NCI-H1048 (cell line): ENCODE measurements around the gene RND3.

Experiments
- DNase-seq: peaks from one replicate; lab custom pipeline; 2025; lab: John Stamatoyannopoulos, UW

RND3 gene

GRCh38 chr2:150487537-150488429, at the start of gene RND3:
Gene RND3, minus strand, starts transcription at chr2:150487667. Its CDS starts 250 bp downstream, at chr2:150487417.
- DNase-seq, result peak; percentile 94

GRCh38 chr2:150535176-150535575, 47.7 kb upstream of the RND3 start:
- no peak for DNase-seq

- DNase-seq, result no peak
Observed at GRCh38 chr2:150532879-150533278, 45.4 kb upstream of the RND3 start.

- DNase-seq, result no peak
Observed at GRCh38 chr2:150532020-150532419, 44.6 kb upstream of the RND3 start.

GRCh38 chr2:150531591-150531990, 44.1 kb upstream of the RND3 start:
- no peak for DNase-seq

GRCh38 chr2:150530168-150530567, 42.7 kb upstream of the RND3 start:
- DNase-seq, result no peak

GRCh38 chr2:150528861-150529801, 41.7 kb upstream of the RND3 start:
- DNase-seq, result peak; percentile 78

- DNase-seq, result no peak
Observed at GRCh38 chr2:150526827-150527226, 39.4 kb upstream of the RND3 start.

GRCh38 chr2:150526006-150526405, 38.5 kb upstream of the RND3 start:
- no peak for DNase-seq

GRCh38 chr2:150522269-150522668, 34.8 kb upstream of the RND3 start:
- DNase-seq, result no peak

- DNase-seq, result no peak
Observed at GRCh38 chr2:150520887-150521664, 33.6 kb upstream of the RND3 start.

GRCh38 chr2:150520033-150520432, 32.6 kb upstream of the RND3 start:
- DNase-seq, result peak; percentile 49

GRCh38 chr2:150517951-150518680, 30.6 kb upstream of the RND3 start:
- DNase-seq, result no peak

GRCh38 chr2:150513647-150514046, 26.2 kb upstream of the RND3 start:
- no peak for DNase-seq

- DNase-seq, result no peak
Observed at GRCh38 chr2:150508497-150509137, 21.1 kb upstream of the RND3 start.

- no peak for DNase-seq
Observed at GRCh38 chr2:150507071-150507470, 19.6 kb upstream of the RND3 start.

- no peak for DNase-seq
Observed at GRCh38 chr2:150505178-150505577, 17.7 kb upstream of the RND3 start.

GRCh38 chr2:150495993-150496627, 8.6 kb upstream of the RND3 start:
- DNase-seq, result no peak

- DNase-seq, result no peak
Observed at GRCh38 chr2:150495001-150495400, 7.5 kb upstream of the RND3 start.

- no peak for DNase-seq
Observed at GRCh38 chr2:150494234-150494945, 6.9 kb upstream of the RND3 start.
